ENCODE measurements around the gene TUB. TPM values are rescaled to one million over a fixed set of nuclear protein-coding genes. Genes with fewer than 3 reads are reported as not detected.

TUB gene
- total and polyA plus RNA-seq, 2 of the 8 experiments (the other 6 are each of a cell fraction or from before 2014, with no cell fraction given), result 15.3 to 31.3 TPM

DNA sequence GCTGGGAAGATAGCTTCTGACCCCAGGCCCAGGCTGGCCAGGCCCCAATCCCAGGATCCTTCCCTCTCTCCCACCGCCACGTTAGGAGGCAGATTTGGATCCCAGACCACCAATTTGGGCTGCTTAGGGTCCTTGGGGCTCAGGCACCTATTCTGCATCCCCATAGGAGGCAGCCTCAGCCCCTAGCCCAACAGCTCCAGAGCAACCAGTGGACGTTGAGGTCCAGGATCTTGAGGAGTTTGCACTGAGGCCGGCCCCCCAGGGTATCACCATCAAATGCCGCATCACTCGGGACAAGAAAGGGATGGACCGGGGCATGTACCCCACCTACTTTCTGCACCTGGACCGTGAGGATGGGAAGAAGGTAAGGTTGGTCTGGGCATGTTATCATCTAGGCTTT is 16.1 kb downstream of the TUB start:
- H4K5ac ChIP-seq (ENCODE audit: insufficient read length, low read depth, low read length), result no peak overlapping the region
- no peaks in the 10 kb centered on the region for H3K79me2 ChIP-seq (ENCODE audit: control insufficient read depth in 1 of 2, insufficient read depth in 2 of 2, low read length in 2 of 2)
- H3K23me2 ChIP-seq (ENCODE audit: low read depth, low read length), result no peaks in the 10 kb centered on the region; the same call in 1 of the 2 replicates
- FAIRE-seq (no peak), DNase-seq (ENCODE audit: low read depth in 1 of 2, low spot score in 2 of 2) (no peak)
- peaks cover 3% of the 10 kb centered on the region; the same call in 1 of the 2 replicates for H3K79me1 ChIP-seq (ENCODE audit: low read depth, low read length)
- no peak overlapping the region for H2BK120ac ChIP-seq (replicated peaks; ENCODE audit: low read depth, low read length)
- 85% methylated on average over 8 of the region's 8 CpGs; no CpG with 5 or more reads in 1 of the 2 experiments for WGBS, 2 experiments (ENCODE audit: extremely low coverage in 1 of 2, insufficient coverage in 1 of 2, insufficient read length in 1 of 2, insufficient replicate concordance in 2 of 2, low coverage in 1 of 2, low lambda C conversion rate in 2 of 2, missing lambda C conversion rate in 1 of 2)
- no peak overlapping the region for H2AK5ac ChIP-seq (ENCODE audit: low read depth, low read length)
- no peaks in the 10 kb centered on the region for H3K4me1 ChIP-seq (replicated peaks in 1 of 4; ENCODE audit: control insufficient read depth in 3 of 4, insufficient read depth in 4 of 4, low read length in 3 of 4)
- H3K4me3 ChIP-seq (ENCODE audit: extremely low read depth in 1 of 4, insufficient read depth in 2 of 4, low read depth in 3 of 4, low read length in 4 of 4), result no peak overlapping the region
- H2AFZ ChIP-seq (ENCODE audit: low read length), result no peak overlapping the region
- H2BK20ac ChIP-seq (ENCODE audit: low read length), result no peak overlapping the region
- H3K23ac ChIP-seq (ENCODE audit: insufficient read length), result no peak overlapping the region
- CTCF ChIA-PET (ENCODE audit: partially characterized antibody), result interaction anchor here (0.9 to 30.2 kb wide), 14 partner anchors 7 to 205 kb away, joined by 3 to 1283 read pairs (median 15); partner anchors contain the start of gene EIF3F
- peaks cover 11 to 14% of the 10 kb centered on the region in 2 experiments for H4K20me1 ChIP-seq (replicated peaks in 1 of 2; ENCODE audit: control insufficient read depth in 1 of 2, insufficient read depth in 2 of 2, low read length in 2 of 2)
- no peak overlapping the region for H3K27ac ChIP-seq (ENCODE audit: low read depth, low read length)
- H4K8ac ChIP-seq (ENCODE audit: extremely low read depth, insufficient read depth, low read length), result no peak overlapping the region
- H3K9me3 ChIP-seq (ENCODE audit: insufficient read depth in 2 of 2, low read depth in 1 of 2, low read length in 1 of 2), result no peaks in the 10 kb centered on the region
- POLR2A ChIA-PET (ENCODE audit: partially characterized antibody), result interaction anchor here (0.6 to 1.9 kb wide), 4 partner anchors 11 to 151 kb away, joined by 3 to 4 read pairs (median 3); no protein-coding TSS in a partner anchor
- H3K27me3 ChIP-seq (replicated peaks in 1 of 4; ENCODE audit: control insufficient read depth in 3 of 4, extremely low read depth in 1 of 4, insufficient read depth in 3 of 4, low read length in 3 of 4), result no peaks in the 10 kb centered on the region; a peak in 1 of 7 replicates
- H3K4me2 ChIP-seq (ENCODE audit: insufficient read depth in 1 of 2, low read depth in 2 of 2, low read length in 2 of 2), result no peak overlapping the region
- H3K56ac ChIP-seq (replicated peaks; ENCODE audit: insufficient read length, low read depth, low read length), result no peak overlapping the region
- no peak overlapping the region for H2BK5ac ChIP-seq (ENCODE audit: low read depth, low read length)
- H2BK15ac ChIP-seq (ENCODE audit: low read length), result no peak overlapping the region
- H3K4ac ChIP-seq (replicated peaks; ENCODE audit: insufficient read length, low read depth, low read length), result no peak overlapping the region
- no peak overlapping the region for H4K91ac ChIP-seq (replicated peaks; ENCODE audit: insufficient read length, low read length)
- H2BK12ac ChIP-seq (ENCODE audit: low read depth, low read length), result no peak overlapping the region
- peaks cover 7 to 27% (median 21%) of the 10 kb centered on the region in 4 experiments; a peak in 7 of 8 replicates for H3K36me3 ChIP-seq (ENCODE audit: control insufficient read depth in 2 of 4, insufficient read depth in 4 of 4, low read length in 3 of 4)
- no peak overlapping the region for H3K18ac ChIP-seq (ENCODE audit: extremely low read depth, low read length)
- H3K9ac ChIP-seq (replicated peaks in 1 of 4; ENCODE audit: extremely low read depth in 1 of 4, low read depth in 3 of 4, low read length in 3 of 4), result no peak overlapping the region
- no peak overlapping the region for H3K14ac ChIP-seq (ENCODE audit: insufficient read length)
- no peak for TF ChIP-seq KDM1A (IDR thresholded peaks at IDR 0.05; ENCODE audit: borderline replicate concordance, low read length)
- TF ChIP-seq RFX5 (IDR thresholded peaks at IDR 0.05; ENCODE audit: borderline replicate concordance, low read depth, low read length), result no peak
- TF ChIP-seq, protein P1, sequence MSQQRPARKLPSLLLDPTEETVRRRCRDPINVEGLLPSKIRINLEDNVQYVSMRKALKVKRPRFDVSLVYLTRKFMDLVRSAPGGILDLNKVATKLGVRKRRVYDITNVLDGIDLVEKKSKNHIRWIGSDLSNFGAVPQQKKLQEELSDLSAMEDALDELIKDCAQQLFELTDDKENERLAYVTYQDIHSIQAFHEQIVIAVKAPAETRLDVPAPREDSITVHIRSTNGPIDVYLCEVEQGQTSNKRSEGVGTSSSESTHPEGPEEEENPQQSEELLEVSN (IDR thresholded peaks at IDR 0.05), result no peak
- TF ChIP-seq KDM4A (IDR thresholded peaks at IDR 0.05; ENCODE audit: low read depth, low read length, severe bottlenecking), result no peak
- no peak for TF ChIP-seq GTF2F1 (IDR thresholded peaks at IDR 0.05; ENCODE audit: borderline replicate concordance, low read depth, low read length)
- TF ChIP-seq PHF8 (conservative IDR thresholded peaks at IDR 0.05; ENCODE audit: low read depth, low read length), result no peak
- TF ChIP-seq, protein P2, sequence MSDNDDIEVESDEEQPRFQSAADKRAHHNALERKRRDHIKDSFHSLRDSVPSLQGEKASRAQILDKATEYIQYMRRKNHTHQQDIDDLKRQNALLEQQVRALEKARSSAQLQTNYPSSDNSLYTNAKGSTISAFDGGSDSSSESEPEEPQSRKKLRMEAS (IDR thresholded peaks at IDR 0.05), result no peak
- no peak for TF ChIP-seq RNF2 (IDR thresholded peaks at IDR 0.05; ENCODE audit: borderline replicate concordance, low read depth, low read length, missing control alignments, poor library complexity, severe bottlenecking)
- TF ChIP-seq SAP30 (IDR thresholded peaks at IDR 0.05; ENCODE audit: insufficient read depth, insufficient replicate concordance, low read length), result no peak
- TF ChIP-seq TBP (IDR thresholded peaks at IDR 0.05; ENCODE audit: low read depth, low read length), result no peak
- no peak for TF ChIP-seq POLR2A (IDR thresholded peaks at IDR 0.05; ENCODE audit: control extremely low read depth in 1 of 2, low read depth in 2 of 2, low read length in 2 of 2)
- TF ChIP-seq JUN (IDR thresholded peaks at IDR 0.05; ENCODE audit: low read depth, low read length), result no peak
